Endothelial cell of umbilical vein (primary cell): ENCODE measurements around the gene ABCB6.

Experiments
- EZH2 ChIP-seq: IDR thresholded peaks from 2 replicates; pipeline ENCODE4 v1.6.1; 2012; ENCODE audit warnings: borderline replicate concordance, low read depth, mild to moderate bottlenecking, moderate library complexity, low read length, inconsistent platforms; ENCODE audit not compliant: severe bottlenecking
- FOS ChIP-seq: IDR thresholded peaks from 2 replicates; pipeline ENCODE4 v1.6.1; 2011; ENCODE audit warnings: mild to moderate bottlenecking, low read length, moderate library complexity, borderline replicate concordance; ENCODE audit not compliant: insufficient read depth
- GATA2 ChIP-seq: IDR thresholded peaks from 2 replicates; pipeline ENCODE4 v1.7.0; 2011; ENCODE audit warnings: low read depth, mild to moderate bottlenecking, moderate library complexity, mixed read lengths, low read length; ENCODE audit not compliant: insufficient read length, insufficient read depth
- JUN ChIP-seq: IDR thresholded peaks from 2 replicates; pipeline ENCODE4 v1.6.1; 2011; ENCODE audit warnings: borderline replicate concordance, low read depth; ENCODE audit not compliant: insufficient read length, insufficient read depth
- MYC ChIP-seq: IDR thresholded peaks from one replicate; pipeline ENCODE4 v1.6.1; 2011; ENCODE audit warnings: mild to moderate bottlenecking, low read depth, low read length
- POLR2A ChIP-seq: IDR thresholded peaks from 2 replicates; pipeline ENCODE4 v1.6.1; 2012; ENCODE audit warnings: low read depth, mild to moderate bottlenecking, control low read depth, low read length
- POLR2AphosphoS5 ChIP-seq: IDR thresholded peaks from 2 replicates; pipeline ENCODE4 v1.6.1; 2012; ENCODE audit warnings: low read depth, mild to moderate bottlenecking, control low read depth, low read length, moderate library complexity; ENCODE audit not compliant: insufficient read depth
- TF ChIP-seq, protein P1 (sequence below), 2 donors: IDR thresholded peaks; 1 replicate in 1 of 2; 2 replicates in 1 of 2; pipeline ENCODE4 v1.5.1; 2011; ENCODE audit warnings: low read length in 2 of 2, mild to moderate bottlenecking in 2 of 2, moderate library complexity in 2 of 2, control low read depth in 1 of 2, inconsistent platforms in 1 of 2, low read depth in 1 of 2; ENCODE audit not compliant: insufficient read depth in 1 of 2; ENCODE audit errors: extremely low read depth in 1 of 2
- TF ChIP-seq, protein P2 (sequence below): IDR thresholded peaks from 2 replicates; pipeline ENCODE4 v1.6.1; 2011; ENCODE audit not compliant: insufficient read depth, insufficient read length

DNA sequence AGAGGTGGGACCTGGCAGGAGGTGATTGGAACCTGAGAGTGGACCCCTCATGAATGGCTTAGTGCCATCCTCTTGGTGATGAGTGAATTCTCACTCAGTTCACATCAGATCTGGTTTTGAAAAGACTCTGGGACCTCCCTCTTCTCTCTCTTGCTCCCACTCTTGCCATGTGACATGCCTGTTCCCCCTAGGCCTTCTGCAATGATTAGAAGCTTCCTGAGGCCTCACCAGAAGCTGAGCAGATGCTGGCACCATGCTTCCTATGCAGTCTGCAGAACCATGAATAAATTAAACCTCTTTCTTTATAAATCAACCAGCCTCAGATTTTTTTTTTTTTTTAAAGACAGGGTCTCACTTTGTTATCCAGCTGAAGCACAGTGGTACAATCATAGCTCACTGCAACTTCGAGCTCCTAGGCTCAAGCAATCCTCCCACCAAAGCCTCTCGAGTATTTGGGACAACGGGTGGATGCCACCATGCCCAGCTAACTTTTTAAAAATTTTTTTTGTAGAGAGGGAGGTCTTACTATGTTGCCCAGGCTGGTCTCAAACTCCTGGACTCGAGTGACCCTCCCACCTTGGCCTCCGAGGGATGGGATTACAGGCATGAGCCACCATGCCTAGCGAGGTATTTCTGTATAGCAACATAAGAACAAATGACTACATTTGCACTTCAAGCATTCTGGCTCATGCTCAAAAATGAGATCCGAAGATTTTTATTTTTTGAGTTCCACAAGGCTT, 14.2 kb downstream of the ABCB6 start:
- TF ChIP-seq, protein P1, sequence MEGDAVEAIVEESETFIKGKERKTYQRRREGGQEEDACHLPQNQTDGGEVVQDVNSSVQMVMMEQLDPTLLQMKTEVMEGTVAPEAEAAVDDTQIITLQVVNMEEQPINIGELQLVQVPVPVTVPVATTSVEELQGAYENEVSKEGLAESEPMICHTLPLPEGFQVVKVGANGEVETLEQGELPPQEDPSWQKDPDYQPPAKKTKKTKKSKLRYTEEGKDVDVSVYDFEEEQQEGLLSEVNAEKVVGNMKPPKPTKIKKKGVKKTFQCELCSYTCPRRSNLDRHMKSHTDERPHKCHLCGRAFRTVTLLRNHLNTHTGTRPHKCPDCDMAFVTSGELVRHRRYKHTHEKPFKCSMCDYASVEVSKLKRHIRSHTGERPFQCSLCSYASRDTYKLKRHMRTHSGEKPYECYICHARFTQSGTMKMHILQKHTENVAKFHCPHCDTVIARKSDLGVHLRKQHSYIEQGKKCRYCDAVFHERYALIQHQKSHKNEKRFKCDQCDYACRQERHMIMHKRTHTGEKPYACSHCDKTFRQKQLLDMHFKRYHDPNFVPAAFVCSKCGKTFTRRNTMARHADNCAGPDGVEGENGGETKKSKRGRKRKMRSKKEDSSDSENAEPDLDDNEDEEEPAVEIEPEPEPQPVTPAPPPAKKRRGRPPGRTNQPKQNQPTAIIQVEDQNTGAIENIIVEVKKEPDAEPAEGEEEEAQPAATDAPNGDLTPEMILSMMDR (IDR thresholded peaks at IDR 0.05; ENCODE audit: extremely low read depth in 1 of 2, insufficient read depth in 1 of 2, low read depth in 1 of 2, low read length in 2 of 2): no peak
- TF ChIP-seq POLR2A (no peak), MYC (no peak), POLR2AphosphoS5 (no peak), JUN (no peak), EZH2 (no peak), GATA2 (no peak), FOS (no peak)
- TF ChIP-seq, protein P2, sequence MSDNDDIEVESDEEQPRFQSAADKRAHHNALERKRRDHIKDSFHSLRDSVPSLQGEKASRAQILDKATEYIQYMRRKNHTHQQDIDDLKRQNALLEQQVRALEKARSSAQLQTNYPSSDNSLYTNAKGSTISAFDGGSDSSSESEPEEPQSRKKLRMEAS: no peak
